HG03135 (cell line): Measurements from ENCODE around the gene MIAT.

Experiments
- ATAC-seq: cut with Tn5 transposase; IDR thresholded peaks from one replicate; pipeline ENCODE4 v1.9.1; 2021; ENCODE audit warnings: mild to moderate bottlenecking, moderate library complexity; ENCODE audit not compliant: unreplicated experiment

MIAT gene

GRCh38 chr22:26724414-26724813 is 67.0 kb downstream of the MIAT start:
- no peak for ATAC-seq

- no peak for ATAC-seq
Observed at GRCh38 chr22:26725012-26725676, 67.8 kb downstream of the MIAT start.
